ENCODE results near the gene UBE2O.

The UBE2O gene

GRCh38 chr17:76395980-76396379 lies 57.0 kb downstream of the UBE2O start:
- no peaks in the 10 kb centered on the region for H3K9me3 Mint-ChIP-seq
- H3K4me3 Mint-ChIP-seq, result no peak overlapping the region
- DNase-seq (ENCODE audit: low spot score in 2 of 2), result no peak
- H3K27ac Mint-ChIP-seq (ENCODE audit: low read depth), result no peak overlapping the region
- H3K36me3 Mint-ChIP-seq (ENCODE audit: insufficient read depth), result peaks cover 22% of the 10 kb centered on the region
- no peaks in the 10 kb centered on the region for H3K27me3 Mint-ChIP-seq
- ATAC-seq (replicated peaks; ENCODE audit: extremely low read depth, poor library complexity, severe bottlenecking), result no peak
- H3K4me1 Mint-ChIP-seq, result no peaks in the 10 kb centered on the region

- Mint-ChIP-seq H3K27ac (ENCODE audit: low read depth) (no peak overlapping the region), H3K4me1 (no peaks in the 10 kb centered on the region), H3K4me3 (no peak overlapping the region), H3K27me3 (no peaks in the 10 kb centered on the region), H3K9me3 (no peaks in the 10 kb centered on the region), H3K36me3 (ENCODE audit: insufficient read depth) (peaks cover 21% of the 10 kb centered on the region)
- ATAC-seq (replicated peaks; ENCODE audit: extremely low read depth, poor library complexity, severe bottlenecking) (no peak), DNase-seq (ENCODE audit: low spot score in 2 of 2) (no peak)
Measured at GRCh38 chr17:76394166-76394565, 58.8 kb downstream of the UBE2O start.

- DNase-seq (ENCODE audit: low spot score in 2 of 2) (no peak), ATAC-seq (replicated peaks; ENCODE audit: extremely low read depth, poor library complexity, severe bottlenecking) (no peak)
- Mint-ChIP-seq H3K4me3 (no peak overlapping the region), H3K27ac (ENCODE audit: low read depth) (no peak overlapping the region), H3K9me3 (no peaks in the 10 kb centered on the region), H3K4me1 (peaks cover 5% of the 10 kb centered on the region), H3K36me3 (ENCODE audit: insufficient read depth) (peaks cover 16% of the 10 kb centered on the region), H3K27me3 (no peaks in the 10 kb centered on the region)
Measured at GRCh38 chr17:76391200-76391715, 61.7 kb downstream of the UBE2O start.

DNA sequence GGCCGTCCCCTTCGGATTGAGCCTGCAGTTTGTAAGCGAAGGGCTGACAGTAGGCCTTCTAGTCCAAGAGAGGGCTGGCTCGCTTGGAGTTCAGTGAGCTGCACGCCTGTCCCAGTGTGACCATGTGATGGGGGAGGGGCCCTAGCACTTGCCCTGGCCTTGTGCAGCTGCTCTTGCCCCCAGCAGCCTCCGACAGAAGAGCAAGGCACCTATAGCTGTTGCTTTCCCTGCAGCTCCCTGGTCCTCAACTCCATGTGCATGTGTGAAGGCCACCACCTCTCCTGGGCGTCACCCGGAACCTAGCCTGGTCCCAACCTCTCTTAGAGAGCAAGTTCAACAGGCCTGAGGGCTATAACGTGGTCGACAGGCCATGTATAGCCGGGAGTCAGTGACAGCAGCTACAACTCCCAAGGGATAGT lies 62.9 kb downstream of the UBE2O start:
- DNase-seq (ENCODE audit: low spot score in 2 of 2), result no peak
- ATAC-seq (replicated peaks; ENCODE audit: extremely low read depth, poor library complexity, severe bottlenecking), result no peak
- H3K27ac Mint-ChIP-seq (ENCODE audit: low read depth), result peak overlapping the region; percentile 49
- no peaks in the 10 kb centered on the region for H3K27me3 Mint-ChIP-seq
- peaks cover 5% of the 10 kb centered on the region for H3K4me1 Mint-ChIP-seq
- H3K9me3 Mint-ChIP-seq, result no peaks in the 10 kb centered on the region
- H3K4me3 Mint-ChIP-seq, result no peak overlapping the region
- peaks cover 12% of the 10 kb centered on the region for H3K36me3 Mint-ChIP-seq (ENCODE audit: insufficient read depth)

GRCh38 chr17:76388966-76389888 lies 63.7 kb downstream of the UBE2O start:
- Mint-ChIP-seq H3K9me3 (no peaks in the 10 kb centered on the region), H3K27ac (ENCODE audit: low read depth) (no peak overlapping the region), H3K36me3 (ENCODE audit: insufficient read depth) (peaks cover 10% of the 10 kb centered on the region), H3K27me3 (no peaks in the 10 kb centered on the region), H3K4me3 (no peak overlapping the region), H3K4me1 (peaks cover 5% of the 10 kb centered on the region)
- no peak for DNase-seq (ENCODE audit: low spot score in 2 of 2)
- no peak for ATAC-seq (replicated peaks; ENCODE audit: extremely low read depth, poor library complexity, severe bottlenecking)

DNA sequence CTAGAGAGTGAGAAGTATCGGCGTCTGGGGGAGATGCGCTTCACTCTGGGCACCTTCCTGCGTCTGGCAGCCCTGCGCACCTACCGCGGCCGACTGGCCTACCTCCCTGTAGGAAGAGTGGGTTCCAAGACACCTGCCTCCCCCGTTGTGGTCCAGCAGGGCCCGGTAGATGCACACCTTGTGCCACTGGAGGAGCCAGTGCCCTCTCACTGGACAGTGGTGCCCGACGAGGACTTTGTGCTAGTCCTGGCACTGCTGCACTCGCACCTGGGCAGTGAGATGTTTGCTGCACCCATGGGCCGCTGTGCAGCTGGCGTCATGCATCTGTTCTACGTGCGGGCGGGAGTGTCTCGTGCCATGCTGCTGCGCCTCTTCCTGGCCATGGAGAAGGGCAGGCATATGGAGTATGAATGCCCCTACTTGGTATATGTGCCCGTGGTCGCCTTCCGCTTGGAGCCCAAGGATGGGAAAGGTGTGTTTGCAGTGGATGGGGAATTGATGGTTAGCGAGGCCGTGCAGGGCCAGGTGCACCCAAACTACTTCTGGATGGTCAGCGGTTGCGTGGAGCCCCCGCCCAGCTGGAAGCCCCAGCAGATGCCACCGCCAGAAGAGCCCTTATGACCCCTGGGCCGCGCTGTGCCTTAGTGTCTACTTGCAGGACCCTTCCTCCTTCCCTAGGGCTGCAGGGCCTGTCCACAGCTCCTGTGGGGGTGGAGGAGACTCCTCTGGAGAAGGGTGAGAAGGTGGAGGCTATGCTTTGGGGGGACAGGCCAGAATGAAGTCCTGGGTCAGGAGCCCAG lies 65.8 kb downstream of the UBE2O start:
- Mint-ChIP-seq H3K27me3 (no peaks in the 10 kb centered on the region), H3K4me3 (no peak overlapping the region), H3K4me1 (peaks cover 10% of the 10 kb centered on the region), H3K27ac (ENCODE audit: low read depth) (no peak overlapping the region), H3K36me3 (ENCODE audit: insufficient read depth) (peaks cover 9% of the 10 kb centered on the region), H3K9me3 (no peaks in the 10 kb centered on the region)
- no peak for DNase-seq (ENCODE audit: low spot score in 2 of 2)
- no peak for ATAC-seq (replicated peaks; ENCODE audit: extremely low read depth, poor library complexity, severe bottlenecking)

DNA sequence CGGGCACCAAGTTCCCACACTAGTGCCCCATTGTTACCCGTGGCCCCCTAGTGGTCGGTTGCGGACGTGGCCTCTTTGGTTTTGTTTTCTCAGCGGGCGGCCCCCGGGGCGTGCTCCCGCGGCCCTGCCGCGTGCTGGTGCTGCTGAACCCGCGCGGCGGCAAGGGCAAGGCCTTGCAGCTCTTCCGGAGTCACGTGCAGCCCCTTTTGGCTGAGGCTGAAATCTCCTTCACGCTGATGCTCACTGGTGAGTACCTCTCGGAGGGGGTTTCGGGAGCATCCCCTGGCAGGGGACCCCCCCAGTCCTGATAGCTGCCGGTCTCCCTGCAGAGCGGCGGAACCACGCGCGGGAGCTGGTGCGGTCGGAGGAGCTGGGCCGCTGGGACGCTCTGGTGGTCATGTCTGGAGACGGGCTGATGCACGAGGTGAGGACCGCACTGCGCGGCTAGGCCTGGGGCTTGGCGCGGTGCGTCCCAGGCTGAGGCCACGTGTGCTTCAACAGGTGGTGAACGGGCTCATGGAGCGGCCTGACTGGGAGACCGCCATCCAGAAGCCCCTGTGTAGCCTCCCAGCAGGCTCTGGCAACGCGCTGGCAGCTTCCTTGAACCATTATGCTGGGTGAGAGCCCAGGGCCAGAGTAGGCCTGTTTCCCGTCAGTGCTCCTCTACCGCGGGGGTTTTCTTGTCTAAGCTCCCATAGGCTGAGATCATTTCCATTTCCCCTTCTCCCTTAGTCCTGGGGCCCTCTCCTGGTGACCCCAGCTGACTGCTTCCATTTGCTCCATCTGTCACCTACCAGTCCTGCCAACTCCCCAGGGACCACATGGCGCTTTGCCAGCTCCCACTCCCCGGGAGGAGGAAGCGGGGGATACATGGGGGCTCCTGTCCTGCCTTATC lies 66.8 kb downstream of the UBE2O start:
- peak overlapping the region; percentile 71 for H3K4me3 Mint-ChIP-seq
- ATAC-seq (replicated peaks; ENCODE audit: extremely low read depth, poor library complexity, severe bottlenecking) (no peak), DNase-seq (ENCODE audit: low spot score in 2 of 2) (peak; percentile 80 to 81)
- H3K36me3 Mint-ChIP-seq (ENCODE audit: insufficient read depth), result peaks cover 9% of the 10 kb centered on the region
- H3K4me1 Mint-ChIP-seq, result peaks cover 10% of the 10 kb centered on the region
- H3K27me3 Mint-ChIP-seq, result no peaks in the 10 kb centered on the region
- H3K27ac Mint-ChIP-seq (ENCODE audit: low read depth), result no peak overlapping the region
- no peaks in the 10 kb centered on the region for H3K9me3 Mint-ChIP-seq

GRCh38 chr17:76384987-76385891 lies 67.7 kb downstream of the UBE2O start:
- H3K36me3 Mint-ChIP-seq (ENCODE audit: insufficient read depth), result peaks cover 6% of the 10 kb centered on the region
- no peak for ATAC-seq (replicated peaks; ENCODE audit: extremely low read depth, poor library complexity, severe bottlenecking)
- H3K27ac Mint-ChIP-seq (ENCODE audit: low read depth), result no peak overlapping the region
- H3K4me3 Mint-ChIP-seq, result peak overlapping the region; percentile 71
- DNase-seq (ENCODE audit: low spot score in 2 of 2), result no peak
- peaks cover 10% of the 10 kb centered on the region for H3K4me1 Mint-ChIP-seq
- no peaks in the 10 kb centered on the region for H3K9me3 Mint-ChIP-seq
- H3K27me3 Mint-ChIP-seq, result no peaks in the 10 kb centered on the region

DNA sequence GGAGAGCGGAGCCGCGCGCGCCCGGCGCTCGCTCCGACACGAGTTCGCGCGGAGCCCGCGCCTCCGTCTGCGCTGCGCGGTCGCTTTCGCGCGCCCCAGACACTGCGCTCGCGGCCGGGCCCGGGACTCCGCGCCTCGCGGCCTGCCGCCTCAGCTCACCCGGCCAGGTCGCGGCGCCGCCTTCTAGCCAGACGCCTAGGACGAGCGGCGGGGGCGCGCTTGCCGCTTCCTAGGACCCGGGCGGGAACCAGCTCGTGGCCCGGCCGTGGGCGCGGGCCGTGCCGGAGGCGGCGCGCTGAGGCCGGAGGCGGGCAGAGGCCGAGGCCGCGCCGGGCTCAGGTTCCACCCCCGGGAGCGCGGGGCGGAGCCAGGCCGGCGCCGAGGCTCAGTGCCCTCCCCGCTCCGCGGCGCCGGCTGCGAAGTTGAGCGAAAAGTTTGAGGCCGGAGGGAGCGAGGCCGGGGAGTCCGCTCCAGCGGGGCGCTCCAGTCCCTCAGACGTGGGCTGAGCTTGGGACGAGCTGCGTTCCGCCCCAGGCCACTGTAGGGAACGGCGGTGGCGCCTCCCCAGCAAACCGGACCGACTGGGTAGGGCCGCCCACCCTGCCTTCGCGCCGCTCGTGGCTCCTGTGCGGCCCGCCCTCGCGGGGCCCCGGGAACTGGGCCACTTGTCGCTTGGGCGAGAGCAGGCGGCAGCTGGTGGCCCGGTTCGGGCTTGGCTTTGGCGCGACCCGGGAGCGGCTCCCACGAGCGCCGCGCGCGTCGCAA lies 68.5 kb downstream of the UBE2O start, which contains the start of gene SPHK1:
Gene SPHK1, plus strand, starts transcription at position 388 of the 765 bp plus-strand sequence. CDS start 1,036 bp downstream, outside the sequence.
- peak; percentile 47 for ATAC-seq (replicated peaks; ENCODE audit: extremely low read depth, poor library complexity, severe bottlenecking)
- DNase-seq (ENCODE audit: low spot score in 2 of 2), result peak; percentile 31 to 33
- Mint-ChIP-seq H3K4me3 (peak within 1 kb of the TSS; percentile 90), H3K9me3 (no peaks in the 10 kb centered on the region), H3K27ac (ENCODE audit: low read depth) (peak within 1 kb of the TSS; percentile 88), H3K4me1 (peaks cover 10% of the 10 kb centered on the region), H3K27me3 (no peaks in the 10 kb centered on the region), H3K36me3 (ENCODE audit: insufficient read depth) (peaks cover 6% of the 10 kb centered on the region)

GRCh38 chr17:76383546-76384221 lies 69.3 kb downstream of the UBE2O start:
- peak overlapping the region; percentile 88 for H3K27ac Mint-ChIP-seq (ENCODE audit: low read depth)
- H3K4me1 Mint-ChIP-seq, result peaks cover 10% of the 10 kb centered on the region
- peaks cover 6% of the 10 kb centered on the region for H3K36me3 Mint-ChIP-seq (ENCODE audit: insufficient read depth)
- DNase-seq (ENCODE audit: low spot score in 2 of 2) (peak; percentile 39 to 40), ATAC-seq (replicated peaks; ENCODE audit: extremely low read depth, poor library complexity, severe bottlenecking) (peak; percentile 43)
- no peaks in the 10 kb centered on the region for H3K9me3 Mint-ChIP-seq
- H3K4me3 Mint-ChIP-seq, result peak overlapping the region; percentile 90
- no peaks in the 10 kb centered on the region for H3K27me3 Mint-ChIP-seq
